HS-5 (cell line): ENCODE measurements around the gene VWA5B1.
"Not testable (repeated sequence)": the region's sequence is repeated elsewhere in the genome, so short reads cannot be mapped to it uniquely, and the experiment has no call there.

Source experiments
- DNase-seq: peaks from one replicate; pipeline ENCODE4 v3.0.0-alpha.2; 2012; ENCODE audit warnings: low read depth

The VWA5B1 gene, protein sequence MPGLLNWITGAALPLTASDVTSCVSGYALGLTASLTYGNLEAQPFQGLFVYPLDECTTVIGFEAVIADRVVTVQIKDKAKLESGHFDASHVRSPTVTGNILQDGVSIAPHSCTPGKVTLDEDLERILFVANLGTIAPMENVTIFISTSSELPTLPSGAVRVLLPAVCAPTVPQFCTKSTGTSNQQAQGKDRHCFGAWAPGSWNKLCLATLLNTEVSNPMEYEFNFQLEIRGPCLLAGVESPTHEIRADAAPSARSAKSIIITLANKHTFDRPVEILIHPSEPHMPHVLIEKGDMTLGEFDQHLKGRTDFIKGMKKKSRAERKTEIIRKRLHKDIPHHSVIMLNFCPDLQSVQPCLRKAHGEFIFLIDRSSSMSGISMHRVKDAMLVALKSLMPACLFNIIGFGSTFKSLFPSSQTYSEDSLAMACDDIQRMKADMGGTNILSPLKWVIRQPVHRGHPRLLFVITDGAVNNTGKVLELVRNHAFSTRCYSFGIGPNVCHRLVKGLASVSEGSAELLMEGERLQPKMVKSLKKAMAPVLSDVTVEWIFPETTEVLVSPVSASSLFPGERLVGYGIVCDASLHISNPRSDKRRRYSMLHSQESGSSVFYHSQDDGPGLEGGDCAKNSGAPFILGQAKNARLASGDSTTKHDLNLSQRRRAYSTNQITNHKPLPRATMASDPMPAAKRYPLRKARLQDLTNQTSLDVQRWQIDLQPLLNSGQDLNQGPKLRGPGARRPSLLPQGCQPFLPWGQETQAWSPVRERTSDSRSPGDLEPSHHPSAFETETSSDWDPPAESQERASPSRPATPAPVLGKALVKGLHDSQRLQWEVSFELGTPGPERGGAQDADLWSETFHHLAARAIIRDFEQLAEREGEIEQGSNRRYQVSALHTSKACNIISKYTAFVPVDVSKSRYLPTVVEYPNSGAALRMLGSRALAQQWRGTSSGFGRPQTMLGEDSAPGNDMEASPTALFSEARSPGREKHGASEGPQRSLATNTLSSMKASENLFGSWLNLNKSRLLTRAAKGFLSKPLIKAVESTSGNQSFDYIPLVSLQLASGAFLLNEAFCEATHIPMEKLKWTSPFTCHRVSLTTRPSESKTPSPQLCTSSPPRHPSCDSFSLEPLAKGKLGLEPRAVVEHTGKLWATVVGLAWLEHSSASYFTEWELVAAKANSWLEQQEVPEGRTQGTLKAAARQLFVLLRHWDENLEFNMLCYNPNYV

DNA sequence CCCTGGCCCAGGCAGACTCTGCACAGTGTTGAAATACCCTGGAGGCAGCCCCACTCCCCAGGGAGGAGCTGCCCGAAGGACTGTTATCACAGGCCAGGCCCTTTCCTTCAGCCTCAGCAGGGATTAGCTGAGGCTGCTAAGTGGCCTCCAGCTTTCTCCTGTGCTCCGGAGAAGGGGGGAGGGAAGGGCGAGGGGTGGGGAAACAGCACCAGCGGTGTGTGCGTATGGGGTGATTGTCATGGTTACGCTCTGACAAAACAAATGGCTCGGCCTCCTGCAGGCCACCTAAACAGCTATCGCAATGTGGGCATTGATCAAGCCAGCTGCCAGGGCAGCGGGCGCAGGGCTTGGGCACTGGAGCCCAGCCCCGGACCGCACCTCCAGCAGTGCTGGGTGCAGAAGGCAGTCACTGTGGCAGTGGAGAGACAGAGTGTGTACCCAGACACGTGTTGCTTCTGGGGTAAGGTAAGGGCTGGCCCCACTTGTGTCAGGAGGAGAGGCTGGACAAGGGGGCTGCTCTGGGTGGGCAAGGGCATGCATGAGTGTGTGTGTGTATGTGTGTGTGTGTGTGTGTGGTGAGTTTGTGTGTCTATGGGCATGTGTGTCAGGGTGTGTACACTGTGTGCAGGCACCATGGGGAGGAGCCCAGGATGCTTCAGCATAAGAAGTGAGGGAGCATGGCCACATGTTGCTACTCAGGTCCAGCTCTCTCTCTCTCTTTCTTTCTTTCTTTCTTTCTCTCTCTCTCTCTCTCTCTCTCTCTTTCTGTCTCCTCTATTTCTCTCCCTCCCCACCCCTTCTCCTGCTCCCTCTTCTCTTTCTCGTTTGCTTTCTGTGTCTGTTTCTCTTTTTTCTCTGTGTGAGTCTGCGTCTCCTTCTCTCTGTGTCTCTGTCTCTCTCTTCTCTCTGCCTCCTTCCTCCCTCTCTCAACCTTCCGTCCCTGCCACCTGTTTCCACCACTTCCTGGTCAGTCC is at the start of gene VWA5B1:
Gene VWA5B1 (plus strand): TSS at position 252 of the 974 bp plus-strand sequence. CDS start 19,727 bp downstream, outside the sequence.
- DNase-seq, result no peak

DNA sequence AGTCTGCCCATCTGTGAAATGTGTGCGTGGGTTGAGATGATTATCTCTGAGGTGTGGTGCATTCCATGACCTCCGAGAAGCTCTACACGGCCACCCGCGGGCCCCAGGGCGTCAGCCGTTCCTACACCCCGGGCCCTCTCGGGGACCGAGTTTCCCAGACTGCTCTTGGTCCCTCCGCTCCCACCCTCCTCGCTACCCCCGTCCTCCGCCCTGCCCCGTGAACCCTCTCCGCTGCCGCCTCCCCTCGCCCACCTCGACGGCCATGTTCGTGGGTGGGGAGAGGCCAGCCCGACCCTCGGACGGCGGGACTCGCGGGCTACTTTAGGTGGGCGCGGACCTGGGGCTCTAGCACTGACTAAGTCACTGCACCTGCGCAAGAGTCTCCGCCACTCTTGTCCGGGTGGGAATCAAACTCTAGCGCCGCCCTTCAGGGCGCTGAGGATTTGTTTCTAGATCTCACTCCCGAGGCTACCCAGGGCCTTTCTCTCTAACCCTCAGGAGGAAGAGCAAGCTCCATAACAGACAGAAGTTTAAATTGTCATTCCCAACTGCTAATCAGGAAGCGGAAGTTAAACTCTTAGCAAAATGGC is 47.7 kb upstream of the VWA5B1 start:
- no peak for DNase-seq

DNA sequence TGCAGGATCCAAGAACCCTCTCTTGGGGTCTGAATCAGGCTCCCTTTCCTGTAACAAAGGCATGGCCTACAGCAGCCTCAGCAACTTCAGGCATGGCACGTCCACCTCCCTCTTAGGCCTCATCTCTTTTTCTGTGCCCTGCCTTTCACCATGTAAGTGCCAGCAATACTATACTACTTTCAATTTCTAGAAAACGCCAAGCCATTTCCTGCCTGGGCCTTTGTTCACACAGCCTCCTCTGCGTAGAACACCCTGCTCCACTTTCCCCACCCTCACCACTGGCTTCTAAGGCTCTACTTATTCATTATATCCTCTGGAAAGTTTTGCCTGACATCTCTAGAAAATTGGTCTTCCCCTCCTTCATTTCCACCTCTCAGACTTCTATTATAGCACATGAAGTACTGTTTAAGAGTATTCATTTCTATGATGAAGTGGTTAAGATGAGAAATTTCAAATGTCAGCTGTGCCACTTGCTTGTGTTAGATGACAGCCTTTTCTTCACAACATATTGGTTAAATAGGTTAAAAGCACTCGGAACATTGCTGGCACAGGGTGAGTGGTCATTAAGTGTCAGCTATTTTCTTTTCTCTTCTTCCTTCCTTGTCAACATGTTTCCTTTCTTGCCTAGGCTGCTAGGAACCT is 41.6 kb upstream of the VWA5B1 start:
- DNase-seq, result no peak

DNA sequence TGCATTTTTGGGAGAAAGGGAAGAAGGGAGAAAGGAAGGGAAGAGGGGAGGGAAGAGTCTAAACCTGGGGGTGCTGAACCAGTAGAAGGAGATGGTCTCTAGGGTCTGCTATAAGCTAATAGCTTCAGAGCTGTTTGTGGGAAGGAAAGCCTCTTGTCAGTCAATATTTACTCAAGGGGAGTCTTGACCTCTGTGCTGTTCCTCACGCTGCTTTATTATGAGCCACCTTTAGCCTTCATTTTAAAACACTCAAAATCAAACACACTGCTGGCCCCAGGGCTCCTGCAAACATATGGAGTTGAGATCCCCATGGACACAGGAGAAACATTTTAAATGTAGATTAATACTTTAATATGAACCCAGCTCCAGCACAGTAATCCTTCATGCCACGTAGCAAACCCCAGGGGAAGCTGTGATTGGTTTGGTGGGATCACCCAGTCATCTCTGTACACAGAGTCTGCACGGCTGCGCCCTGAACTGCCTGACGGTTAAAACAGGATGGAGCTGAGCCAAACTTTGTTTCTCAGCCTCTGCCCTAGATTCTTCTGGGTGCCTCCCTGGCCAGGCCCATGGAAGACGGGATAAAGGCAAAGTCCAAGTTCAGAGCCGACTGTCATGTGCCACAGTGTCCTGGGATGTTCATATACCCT is 40.2 kb upstream of the VWA5B1 start:
- DNase-seq, result no peak

DNA sequence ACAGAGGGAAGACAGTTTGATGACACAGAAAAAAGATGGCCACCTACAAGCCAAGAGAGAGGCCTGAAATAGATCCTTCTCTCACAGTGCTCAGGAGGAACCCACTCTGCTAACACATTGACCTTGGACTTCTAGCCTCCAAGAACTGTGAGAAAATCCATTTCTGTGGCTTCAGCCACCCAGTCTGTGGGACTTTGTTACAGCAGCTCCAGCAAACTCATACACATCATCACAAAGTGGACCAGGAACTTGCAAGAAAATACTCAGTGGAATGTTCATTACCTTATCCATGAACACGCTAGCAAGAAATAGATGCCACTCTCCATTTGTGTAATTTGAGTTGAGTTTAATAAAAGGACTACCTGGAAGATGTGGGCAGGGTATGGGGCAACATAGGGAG is 38.1 kb upstream of the VWA5B1 start:
- no peak for DNase-seq

DNA sequence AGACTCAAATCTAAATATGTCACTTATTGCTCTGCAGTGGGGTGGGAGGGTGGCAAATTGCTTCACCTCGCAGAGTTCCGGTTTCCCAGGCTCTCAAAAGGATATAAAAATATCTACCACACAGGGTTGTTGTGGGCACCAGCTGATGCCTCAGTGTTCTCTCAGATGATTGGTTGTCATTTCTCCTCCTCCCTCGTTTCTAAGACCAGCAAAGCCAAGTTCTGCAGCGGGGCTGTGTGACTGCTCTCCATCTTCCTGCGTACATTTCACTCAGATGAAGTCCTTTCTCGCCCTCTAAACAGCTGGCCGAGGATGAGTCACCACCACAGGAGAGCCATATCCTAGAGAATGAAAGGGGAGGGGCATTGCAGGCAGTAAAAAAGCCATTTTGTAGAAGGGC is 35.0 kb upstream of the VWA5B1 start:
- DNase-seq, result peak; percentile 50

DNA sequence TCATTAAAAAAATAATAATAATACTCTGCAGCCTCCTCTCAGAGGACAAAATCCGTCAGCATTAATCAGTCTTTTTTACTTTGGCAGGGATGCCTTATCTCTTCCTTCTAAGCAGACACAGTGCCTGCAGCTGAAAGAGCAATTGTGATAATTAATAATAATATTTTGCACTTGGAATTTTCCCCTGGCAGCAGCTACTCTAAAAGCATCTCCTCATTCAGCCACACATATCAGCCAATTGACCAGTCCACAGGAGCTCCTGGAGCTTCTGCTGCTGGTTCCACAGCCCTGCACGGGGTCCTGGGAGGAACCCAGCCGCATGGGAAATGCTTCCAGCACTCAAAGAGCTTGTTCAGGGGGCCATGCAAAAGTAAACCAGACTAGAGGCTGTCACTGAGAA is 31.0 kb upstream of the VWA5B1 start:
- DNase-seq, result no peak

DNA sequence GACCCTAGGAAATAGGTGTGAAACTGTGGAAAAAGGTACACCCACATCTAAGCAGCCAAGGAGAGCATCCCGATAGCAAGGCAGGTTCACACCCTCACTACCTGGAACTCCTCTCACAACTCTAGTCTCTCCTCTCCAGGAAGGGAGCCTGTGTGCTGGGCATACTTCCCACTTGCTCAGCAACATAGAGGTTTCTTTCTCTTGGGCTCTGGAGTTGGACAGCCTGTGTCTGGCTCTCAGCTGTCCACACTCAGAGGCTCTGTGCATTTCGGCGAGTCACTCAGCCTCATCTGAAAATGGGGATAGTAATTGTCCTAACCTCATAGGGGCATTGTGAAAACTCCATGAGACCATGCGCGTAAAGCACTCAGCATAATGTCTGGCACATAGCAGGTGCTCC is 29.6 kb upstream of the VWA5B1 start:
- no peak for DNase-seq

DNA sequence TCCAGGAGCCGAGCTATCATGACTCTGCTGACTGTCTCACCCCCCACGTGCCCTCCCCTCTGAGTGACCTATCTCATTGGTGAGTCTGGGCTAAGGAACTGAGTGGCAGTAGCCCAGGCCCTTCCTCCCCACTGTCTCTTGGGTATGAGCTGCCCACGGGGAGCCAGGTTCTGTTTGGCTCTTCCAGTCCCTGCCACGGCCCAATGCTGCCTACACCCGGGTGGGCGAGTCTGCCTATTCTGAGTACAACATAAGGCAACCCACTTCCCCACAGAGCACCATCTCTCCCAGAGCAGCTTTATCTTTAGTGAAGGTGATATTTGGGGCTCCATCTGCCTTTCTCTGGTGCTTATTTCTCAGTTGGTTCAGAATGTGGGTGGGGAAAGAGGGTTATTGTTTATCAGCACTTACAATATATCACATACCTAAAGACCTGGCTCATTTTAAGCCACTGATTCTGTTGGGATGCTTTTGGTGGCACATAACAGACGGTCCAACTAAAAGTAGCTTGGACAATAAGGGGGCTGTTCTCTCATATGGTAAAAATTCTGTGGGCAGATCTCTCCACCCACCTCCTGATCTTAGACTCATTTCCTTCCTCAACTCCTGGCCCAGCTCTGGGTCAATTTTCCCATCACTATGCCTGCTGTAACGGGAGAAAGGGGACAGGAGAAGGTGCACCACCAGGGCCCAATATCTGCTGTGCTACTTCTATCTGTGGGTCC is 27.7 kb upstream of the VWA5B1 start:
- no peak for DNase-seq

DNA sequence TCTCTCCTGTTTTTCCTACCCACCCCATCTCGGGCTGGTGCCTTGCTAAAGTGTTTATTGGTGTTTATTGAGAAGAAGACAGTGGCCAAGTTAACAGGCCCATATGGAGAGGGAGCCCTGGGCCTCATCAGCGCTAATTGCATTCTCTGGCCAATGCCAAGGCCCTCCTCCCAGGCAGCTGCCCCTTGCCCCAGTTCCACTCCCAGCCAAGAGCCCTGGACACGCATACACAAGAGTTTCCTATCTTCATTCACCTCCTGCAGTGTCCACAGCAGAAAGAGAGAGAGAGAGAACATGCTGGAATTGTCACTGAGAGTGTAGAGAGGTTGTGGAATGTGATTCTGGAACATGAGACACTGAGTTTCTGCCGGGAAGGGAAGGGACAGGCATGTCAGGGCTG is 25.4 kb upstream of the VWA5B1 start:
- DNase-seq, result no peak

DNA sequence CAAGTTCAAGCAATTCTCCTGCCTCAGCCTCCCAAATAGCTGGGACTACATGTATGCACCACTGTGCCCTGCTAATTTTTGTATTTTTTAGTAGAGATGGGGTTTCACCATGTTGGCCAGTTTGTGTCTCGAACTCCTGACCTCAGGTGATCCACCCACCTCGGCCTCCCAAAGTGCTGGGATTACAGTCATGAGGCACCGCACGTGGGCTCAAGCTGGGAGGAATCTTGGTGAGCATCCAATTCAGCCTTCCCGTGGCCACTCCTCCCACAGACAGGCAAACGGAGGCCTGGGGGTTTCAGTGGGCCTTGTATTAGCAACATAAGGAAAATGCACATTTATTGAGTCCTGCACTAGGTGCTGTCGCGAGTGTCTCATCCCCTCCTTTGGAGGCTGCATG is 24.5 kb upstream of the VWA5B1 start:
- DNase-seq, result no peak

DNA sequence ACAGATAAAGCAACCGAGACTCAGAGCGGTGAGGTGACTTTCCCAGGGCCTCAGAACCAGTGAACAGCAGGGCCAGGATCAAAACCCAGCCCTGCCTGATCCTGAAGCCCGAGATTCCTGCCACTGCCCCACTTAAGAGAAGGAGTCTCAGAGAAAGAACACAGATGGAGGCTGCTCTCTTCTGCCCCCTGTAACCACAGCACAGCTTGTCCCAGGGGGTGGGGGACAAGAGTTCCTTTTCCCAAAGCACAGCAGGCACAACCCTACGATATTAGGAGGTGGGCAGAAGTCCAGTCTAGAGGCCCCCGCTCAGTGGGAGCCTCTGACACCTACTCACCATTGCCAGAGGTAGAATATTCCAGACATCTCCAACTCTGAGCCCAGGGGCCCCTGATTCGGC is 24.0 kb upstream of the VWA5B1 start:
- no peak for DNase-seq

DNA sequence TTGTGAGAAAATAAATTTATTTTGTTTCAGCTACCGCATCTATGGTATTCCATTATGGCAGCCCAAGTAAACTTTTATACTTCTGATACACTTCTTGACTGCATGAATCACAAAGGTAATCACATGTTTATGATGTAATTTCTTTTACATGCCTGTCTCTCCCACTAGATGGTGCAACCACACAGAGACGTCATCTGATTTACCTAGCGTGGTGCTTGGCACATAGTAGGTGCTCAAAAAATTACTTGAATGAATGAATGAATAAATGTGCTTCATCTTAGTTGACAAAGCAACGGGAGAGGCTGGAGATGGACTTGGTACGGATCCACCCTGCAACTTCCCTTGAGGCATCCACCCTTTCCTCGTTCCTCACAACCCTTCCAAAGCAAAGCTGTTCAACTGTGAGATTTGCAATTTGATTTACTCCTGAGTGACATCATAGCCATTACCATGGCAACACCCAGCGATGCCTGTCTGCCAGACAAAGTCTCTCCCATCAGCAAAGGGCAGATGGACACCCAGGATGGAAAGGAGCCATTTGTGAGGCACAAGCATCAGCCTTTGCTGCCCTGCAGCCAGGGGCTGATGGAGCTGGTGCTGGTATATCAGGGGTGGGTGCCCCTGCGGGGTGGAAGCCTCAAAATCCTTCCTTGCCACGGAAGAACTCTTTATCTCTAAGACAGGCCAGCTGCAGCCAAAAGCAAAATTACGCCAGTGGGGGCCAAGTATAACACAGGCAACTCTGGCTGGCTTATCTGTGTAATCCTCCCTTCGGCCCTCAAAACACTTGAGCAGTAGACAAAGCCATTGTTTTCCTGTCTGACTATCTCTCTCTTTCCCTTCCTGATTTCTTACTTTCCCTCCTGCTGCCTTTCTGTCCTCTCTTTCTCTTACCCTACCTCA is 18.9 kb upstream of the VWA5B1 start:
- DNase-seq, result no peak

DNA sequence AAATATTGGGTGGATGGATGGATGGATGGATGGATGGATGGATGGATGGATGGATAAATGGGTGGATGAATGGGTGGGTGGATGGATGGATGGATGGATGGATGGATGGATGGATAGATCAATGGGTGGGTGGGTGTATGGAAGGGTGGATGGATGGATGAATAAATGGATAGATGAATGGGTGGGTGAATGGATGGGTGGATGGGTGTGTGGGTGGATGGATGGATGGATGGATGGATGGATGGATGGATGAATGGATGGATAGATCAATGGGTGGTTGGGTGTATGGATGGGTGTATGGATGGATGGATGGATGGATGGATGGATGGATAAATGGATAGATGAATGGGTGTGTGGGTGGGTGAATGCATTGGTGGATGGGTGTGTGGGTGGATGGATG is 17.0 kb upstream of the VWA5B1 start:
- not testable (repeated sequence) for DNase-seq

DNA sequence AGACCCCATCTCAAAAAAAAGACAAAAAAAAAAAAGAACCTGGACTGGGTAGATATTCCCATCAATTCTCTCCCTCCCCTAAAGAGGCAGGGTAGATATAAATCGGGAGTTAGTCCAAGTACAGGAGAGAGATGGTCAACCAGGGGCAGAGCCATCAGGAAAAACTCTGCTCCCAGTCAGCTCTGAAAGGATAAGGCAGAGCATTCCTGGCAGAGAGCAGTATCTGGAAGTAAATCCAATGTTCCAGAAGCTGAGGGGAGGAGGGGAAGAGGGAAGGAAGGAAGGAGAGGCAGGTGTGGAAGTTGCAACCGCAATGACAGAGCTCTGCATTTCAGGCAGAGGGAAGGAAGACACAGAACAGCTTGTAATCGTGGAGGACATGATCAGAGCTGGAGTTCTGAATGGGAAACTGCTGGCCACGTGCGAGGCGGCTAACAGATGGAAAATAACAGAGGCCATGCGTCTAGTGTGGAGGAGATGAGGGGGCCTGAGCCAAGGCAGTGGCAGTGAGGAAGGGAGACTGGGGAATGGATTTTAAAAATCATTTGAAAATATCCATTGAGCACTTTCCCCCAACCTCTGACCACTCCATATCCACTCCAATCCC is 15.3 kb upstream of the VWA5B1 start:
- no peak for DNase-seq

DNA sequence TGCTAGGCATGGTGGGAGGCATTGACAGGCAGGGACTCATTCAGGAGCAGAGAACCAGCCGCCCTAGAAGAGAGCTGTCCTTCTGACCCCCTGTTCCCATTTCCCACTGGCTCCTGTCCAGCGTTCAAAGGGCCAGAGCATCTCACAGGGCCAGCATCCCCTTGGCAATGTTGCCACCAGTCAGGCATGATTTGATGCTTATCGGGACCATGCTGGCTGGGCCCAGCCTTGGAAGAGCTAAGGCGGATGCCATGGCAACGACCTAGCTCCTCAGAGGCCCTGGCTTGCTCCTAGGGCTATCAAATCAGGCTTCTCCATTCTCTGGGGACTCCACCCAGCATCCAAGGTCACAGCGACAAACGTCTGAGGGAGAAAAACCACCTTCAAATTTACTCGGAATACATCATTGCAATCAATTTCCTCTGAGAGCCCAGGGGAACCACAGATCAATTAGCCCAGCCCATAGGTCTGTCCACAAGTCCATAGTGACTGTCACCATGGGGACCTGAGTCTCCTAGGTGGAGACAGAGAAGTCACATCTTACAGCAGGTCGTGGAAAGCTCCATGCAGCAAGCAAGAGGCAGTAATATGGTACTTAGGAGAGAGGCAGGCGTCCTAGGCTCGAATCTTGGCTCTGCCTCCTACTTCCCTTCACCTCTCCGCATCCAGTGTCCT is 14.1 kb upstream of the VWA5B1 start:
- DNase-seq, result no peak

DNA sequence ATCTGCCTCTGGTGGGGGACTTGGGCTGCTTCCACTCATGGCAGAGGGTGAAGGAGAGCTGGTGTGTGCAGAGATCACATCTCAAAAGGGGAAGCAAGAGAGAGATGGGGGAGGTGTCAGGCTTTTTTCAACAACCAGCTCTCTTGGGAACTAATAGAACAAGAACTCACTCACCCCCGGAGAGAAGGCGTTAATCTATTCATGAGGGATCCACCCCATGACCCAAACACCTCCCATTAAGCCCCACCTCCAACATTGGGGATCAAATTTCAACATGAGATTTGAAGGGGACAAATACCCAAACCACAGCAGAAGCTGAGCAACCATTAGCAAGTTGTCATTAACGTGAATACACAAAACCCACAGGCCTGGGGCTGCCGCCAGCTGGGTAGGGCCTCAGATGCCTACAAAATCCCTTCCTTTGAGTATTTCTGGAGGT is 12.0 kb upstream of the VWA5B1 start:
- DNase-seq, result no peak
